Measurements from ENCODE around the gene TUFT1.

DNA sequence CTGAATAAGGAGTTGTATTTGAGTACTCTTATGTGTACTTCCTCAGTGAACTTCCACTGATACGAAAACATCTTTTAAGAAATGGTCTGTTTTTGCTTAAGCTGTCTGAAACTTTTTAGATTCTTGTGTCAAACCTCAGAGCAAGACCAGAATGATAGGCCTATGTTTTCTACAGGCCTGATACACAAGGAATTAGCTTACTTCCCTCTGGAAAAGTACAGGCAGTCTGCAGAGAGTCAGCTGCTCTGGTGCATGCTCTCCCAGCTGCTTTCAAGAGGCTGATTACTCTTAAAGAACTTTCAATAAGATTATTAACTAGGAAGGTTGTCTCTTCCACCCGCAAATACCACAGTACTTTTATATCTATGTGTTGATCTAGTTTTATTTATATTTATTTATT, 81.2 kb downstream of the TUFT1 start:
- TF ChIP-seq JUND (IDR thresholded peaks at IDR 0.05) (no peak), CEBPB (IDR thresholded peaks at IDR 0.05; ENCODE audit: low read depth) (no peak), SIN3A (IDR thresholded peaks at IDR 0.05; ENCODE audit: low read depth) (no peak), CTCF (IDR thresholded peaks at IDR 0.05 in 2 of 3, conservative IDR thresholded peaks at IDR 0.05 in 1 of 3; ENCODE audit: borderline replicate concordance in 1 of 3, insufficient read depth in 1 of 3, low read depth in 2 of 3, low read length in 2 of 3) (no peak), EZH2phosphoT487 (IDR thresholded peaks at IDR 0.05; ENCODE audit: borderline replicate concordance) (no peak), EZH2 (IDR thresholded peaks at IDR 0.05) (no peak), YY1 (IDR thresholded peaks at IDR 0.05; ENCODE audit: extremely low read depth, insufficient replicate concordance, low read depth, low read length) (no peak), ZNF274 (IDR thresholded peaks at IDR 0.05; ENCODE audit: low read depth, low read length) (no peak), EGR1 (IDR thresholded peaks at IDR 0.05; ENCODE audit: low read depth) (no peak), POLR2A (IDR thresholded peaks at IDR 0.05; ENCODE audit: borderline replicate concordance, extremely low read depth, insufficient read depth, insufficient read length) (no peak), FOSL1 (IDR thresholded peaks at IDR 0.05; ENCODE audit: low read depth) (no peak)
